AG04449 (cell line): ENCODE measurements around the gene SOCS1.

Experiments
- CTCF ChIA-PET: fragments of 350-600 bp; formaldehyde crosslinking; extraction: SDS; loops from one replicate; lab custom pipeline; 2021; ENCODE audit warnings: antibody characterized with exemption; lab: Yijun Ruan, JAX
- POLR2A ChIA-PET: fragments of 400-600, 350-600 bp; formaldehyde crosslinking; extraction: SDS; loops from one replicate; lab custom pipeline; 2020; ENCODE audit warnings: antibody characterized with exemption, inconsistent platforms; lab: Yijun Ruan, JAX
- DNase-seq: peaks from one replicate; pipeline ENCODE4 v3.0.0-alpha.2; 2010; ENCODE audit warnings: low read depth, low spot score
- H3K4me3 ChIP-seq: 2 replicates; pipeline ENCODE4 v1.5.1; 2011; ENCODE audit warnings: low read depth, mild to moderate bottlenecking, control low read depth, low read length
- TF ChIP-seq, protein P1 (sequence below): IDR thresholded peaks from one replicate; pipeline ENCODE4 v1.5.1; 2011; ENCODE audit warnings: mild to moderate bottlenecking, moderate library complexity, low read length, control low read depth, inconsistent platforms; ENCODE audit not compliant: insufficient read depth; ENCODE audit errors: missing control alignments

Gene SOCS1

DNA sequence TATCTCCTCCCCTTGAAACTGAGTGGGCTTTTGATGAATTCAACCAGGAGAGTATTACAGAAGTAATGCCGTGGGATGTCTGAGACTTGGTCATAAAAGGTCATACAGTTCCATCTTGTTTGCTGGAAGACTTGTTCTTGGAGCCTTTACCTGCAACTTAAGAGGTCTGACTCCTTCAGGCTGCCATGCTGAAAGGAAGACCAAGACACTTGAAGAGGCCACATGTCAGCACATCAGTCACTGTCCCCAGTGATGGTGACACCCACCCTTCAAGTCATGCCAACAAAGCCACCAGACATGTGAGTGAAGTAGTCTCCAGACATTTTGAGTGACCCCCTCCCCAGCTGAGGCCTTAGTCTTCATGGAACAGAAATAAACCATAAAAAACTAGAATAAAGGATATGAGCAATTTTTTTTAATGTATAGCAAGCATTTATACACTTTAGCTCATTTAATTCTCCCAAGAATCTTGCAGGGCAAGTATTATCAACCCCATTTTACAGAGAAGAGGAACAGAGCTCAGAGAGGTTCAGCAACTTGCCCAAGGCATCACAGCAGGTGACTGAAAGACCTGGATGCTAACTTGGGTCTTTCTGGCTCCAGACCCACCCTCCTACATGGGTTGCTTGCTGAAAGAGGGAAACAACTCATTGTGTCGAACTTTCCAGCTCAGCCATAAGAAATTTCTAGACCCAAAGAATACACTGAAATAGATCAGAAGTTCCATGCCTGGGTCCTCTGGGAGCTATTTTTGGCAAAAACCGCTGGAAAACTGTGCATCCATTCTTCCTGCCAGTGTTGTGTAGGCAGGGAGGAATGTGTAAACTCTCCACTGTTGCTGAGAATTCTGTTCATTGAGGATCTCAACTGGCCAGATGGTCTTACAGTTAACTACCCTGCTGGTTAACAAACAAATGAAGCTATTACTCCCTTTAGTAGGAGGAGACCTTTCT lies 38.1 kb downstream of the SOCS1 start:
- TF ChIP-seq, protein P1, sequence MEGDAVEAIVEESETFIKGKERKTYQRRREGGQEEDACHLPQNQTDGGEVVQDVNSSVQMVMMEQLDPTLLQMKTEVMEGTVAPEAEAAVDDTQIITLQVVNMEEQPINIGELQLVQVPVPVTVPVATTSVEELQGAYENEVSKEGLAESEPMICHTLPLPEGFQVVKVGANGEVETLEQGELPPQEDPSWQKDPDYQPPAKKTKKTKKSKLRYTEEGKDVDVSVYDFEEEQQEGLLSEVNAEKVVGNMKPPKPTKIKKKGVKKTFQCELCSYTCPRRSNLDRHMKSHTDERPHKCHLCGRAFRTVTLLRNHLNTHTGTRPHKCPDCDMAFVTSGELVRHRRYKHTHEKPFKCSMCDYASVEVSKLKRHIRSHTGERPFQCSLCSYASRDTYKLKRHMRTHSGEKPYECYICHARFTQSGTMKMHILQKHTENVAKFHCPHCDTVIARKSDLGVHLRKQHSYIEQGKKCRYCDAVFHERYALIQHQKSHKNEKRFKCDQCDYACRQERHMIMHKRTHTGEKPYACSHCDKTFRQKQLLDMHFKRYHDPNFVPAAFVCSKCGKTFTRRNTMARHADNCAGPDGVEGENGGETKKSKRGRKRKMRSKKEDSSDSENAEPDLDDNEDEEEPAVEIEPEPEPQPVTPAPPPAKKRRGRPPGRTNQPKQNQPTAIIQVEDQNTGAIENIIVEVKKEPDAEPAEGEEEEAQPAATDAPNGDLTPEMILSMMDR, result no peak

DNA sequence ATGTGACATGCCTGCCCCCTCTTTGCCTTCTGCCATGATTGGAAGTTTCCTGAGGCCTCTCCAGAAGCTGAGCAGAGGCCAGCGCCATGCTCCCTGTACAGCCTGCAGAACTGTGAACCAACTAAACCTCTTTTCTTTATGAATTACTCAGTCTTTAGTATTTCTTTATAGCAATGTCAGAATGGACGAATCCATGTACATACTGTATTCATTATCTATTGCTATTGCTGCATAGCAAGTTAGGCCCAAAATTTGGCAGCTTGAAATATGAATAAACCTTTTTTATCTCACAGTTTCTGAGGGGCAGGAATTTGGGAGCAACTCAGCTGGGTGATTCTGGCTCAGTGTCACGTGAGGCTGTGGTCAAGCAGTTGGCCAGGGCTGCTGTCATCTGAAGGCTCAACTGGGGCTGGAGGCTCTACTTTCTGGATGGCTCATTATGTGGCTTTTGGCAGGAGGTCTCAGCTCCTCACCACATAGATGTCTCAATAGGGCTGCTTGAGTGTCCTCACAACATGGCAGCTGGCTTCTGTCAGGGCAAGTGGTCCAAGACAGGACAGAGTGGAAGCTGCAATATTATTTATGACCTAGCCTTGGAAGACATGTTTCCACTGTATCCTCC lies 40.0 kb downstream of the SOCS1 start:
- ChIA-PET CTCF (interaction anchor here (1.1 to 4.7 kb wide), 2 partner anchors 9 to 13 kb away, joined by 5 to 21 read pairs; no protein-coding TSS in a partner anchor), POLR2A (no interaction called here)

More for the DNA sequence above, 38.1 kb downstream of the SOCS1 start:
- CTCF ChIA-PET, result interaction anchor here (0.6 to 4.7 kb wide), 3 partner anchors 11 to 41 kb away, joined by 3 to 21 read pairs (median 3); partner anchors contain the start of gene SOCS1
- POLR2A ChIA-PET, result no interaction called here
- no peak overlapping the region for H3K4me3 ChIP-seq
- no peak for DNase-seq

DNA sequence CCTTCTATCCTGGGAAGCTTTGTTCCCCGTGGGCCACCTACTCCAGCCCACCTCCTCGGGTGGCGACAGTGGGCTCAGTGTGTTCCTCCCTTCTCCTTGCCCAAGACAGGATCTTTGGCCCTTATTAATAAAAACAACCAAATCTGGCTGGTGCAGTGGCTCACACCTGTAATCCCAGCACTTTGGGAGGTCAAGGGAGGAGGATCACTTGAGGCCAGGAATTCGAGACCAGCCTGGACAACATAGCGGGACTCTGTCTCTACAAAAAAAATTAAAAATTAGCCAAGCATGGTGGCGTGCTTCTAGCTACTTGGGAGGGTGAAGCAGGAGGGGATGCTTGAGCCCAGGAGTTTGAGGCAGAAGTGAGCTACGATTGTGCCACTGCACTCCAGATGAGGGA lies 42.2 kb downstream of the SOCS1 start:
- ChIA-PET POLR2A (interaction anchor here (0.6 kb wide), 1 partner anchor 93 kb away, joined by 6 read pairs; no protein-coding TSS in a partner anchor), CTCF (interaction anchor here (1.5 kb wide), 1 partner anchor 259 kb away, joined by 3 read pairs; no protein-coding TSS in a partner anchor)
- no peak overlapping the region for H3K4me3 ChIP-seq
- DNase-seq, result no peak
- TF ChIP-seq, protein P1, result no peak

More for the DNA sequence above, 40.0 kb downstream of the SOCS1 start:
- H3K4me3 ChIP-seq, result no peak overlapping the region
- TF ChIP-seq, protein P1, result no peak
- no peak for DNase-seq

DNA sequence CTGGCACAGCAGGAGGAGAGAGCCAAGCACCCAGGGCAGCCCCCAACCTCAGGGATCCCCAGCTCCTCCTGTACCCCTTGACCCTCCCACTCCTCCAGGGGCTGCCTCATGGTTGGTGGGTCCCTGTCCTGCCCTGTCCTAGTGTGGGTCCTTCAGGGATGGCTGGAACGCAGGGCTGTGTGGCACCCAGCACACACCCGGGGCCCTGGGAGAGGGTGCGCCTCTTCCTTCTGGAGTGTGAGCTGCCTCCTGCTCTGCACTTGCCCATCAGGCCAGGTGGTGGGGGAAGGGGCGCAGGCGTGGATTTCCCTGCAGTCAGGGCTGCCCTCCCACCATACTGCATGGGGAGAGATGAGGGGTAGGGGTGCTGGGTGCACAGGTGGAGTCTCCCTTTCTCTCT lies 42.6 kb downstream of the SOCS1 start:
- TF ChIP-seq, protein P1, result no peak
- ChIA-PET CTCF (no interaction called here), POLR2A (no interaction called here)
- no peak for DNase-seq
- no peak overlapping the region for H3K4me3 ChIP-seq

DNA sequence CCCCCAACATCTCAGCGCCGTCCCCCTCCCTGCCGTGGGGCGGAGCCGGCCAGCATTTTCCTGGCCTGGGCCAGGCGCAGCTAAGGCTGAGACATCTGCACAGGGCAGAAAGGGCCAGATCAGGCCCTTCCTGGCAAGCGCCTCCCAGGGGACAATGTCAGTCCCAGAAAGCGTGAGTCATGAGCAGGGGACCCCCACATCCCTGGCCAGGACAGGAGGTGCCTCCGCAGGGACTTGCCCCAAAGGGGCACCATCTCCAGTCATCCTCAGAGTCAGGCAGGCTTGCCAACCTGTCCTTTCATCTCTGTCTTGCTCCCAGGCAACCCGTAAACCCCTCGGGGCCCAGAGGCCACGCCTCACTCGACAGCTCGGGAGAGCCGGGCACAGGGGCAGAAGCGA lies 43.2 kb downstream of the SOCS1 start:
- DNase-seq, result no peak
- H3K4me3 ChIP-seq, result no peak overlapping the region
- ChIA-PET CTCF (interaction anchor here (1.5 kb wide), 1 partner anchor 13 kb away, joined by 4 read pairs; no protein-coding TSS in a partner anchor), POLR2A (no interaction called here)
- TF ChIP-seq, protein P1, result no peak
